PC-9 (cell line): Measurements from ENCODE around the gene SH3PXD2A. TPM values are rescaled to one million over a fixed set of nuclear protein-coding genes. Genes with fewer than 3 reads are reported as not detected.
A peak's percentile ranks its signal among the peaks of the same experiment; 100 is the strongest.

Experiments
- BruUV-seq: library from RNA; stranded (reverse); fragments of 400-500 nt; replicated peaks from 2 replicates; lab custom pipeline; 2021; lab: Mats Ljungman, UMichigan
- CTCF ChIA-PET: fragments of 300-600 bp; sonication (Branson Sonifier 250); formaldehyde crosslinking; loops from one replicate; lab custom pipeline; 2022; ENCODE audit warnings: antibody characterized with exemption; lab: Charles Lee
- POLR2A ChIA-PET: fragments of 300-600 bp; sonication (Branson Sonifier 250); formaldehyde crosslinking; loops from one replicate; lab custom pipeline; 2022; ENCODE audit warnings: antibody characterized with exemption; ENCODE audit not compliant: unreplicated experiment; lab: Charles Lee
- DNase-seq, 2 experiments: peaks; one replicate each; pipeline versions ENCODE4 v3.0.0 to v3.0.0-alpha.2; 2015 to 2022; ENCODE audit warnings: mixed read lengths in 1 of 2
- H2AFZ ChIP-seq: fragments of 200-600 bp; sonication (generic); 2 replicates; pipeline ENCODE4 v1.8.1; 2017; ENCODE audit warnings: antibody characterized with exemption
- H3F3A ChIP-seq: fragments of 200-600 bp; sonication (generic); 2 replicates; pipeline ENCODE4 v1.8.1; 2017; ENCODE audit warnings: antibody characterized with exemption, mild to moderate bottlenecking, low read depth; ENCODE audit not compliant: insufficient read depth
- H3K27ac ChIP-seq: fragments of 200-600 bp; sonication (generic); 2 replicates; pipeline ENCODE4 v1.6.1; 2016; ENCODE audit warnings: mixed run types
- H3K27me3 ChIP-seq: fragments of 200-600 bp; sonication (generic); 2 replicates; pipeline ENCODE4 v1.6.1; 2016; ENCODE audit warnings: low read depth, mixed run types; ENCODE audit not compliant: insufficient read depth
- H3K36me3 ChIP-seq: fragments of 200-600 bp; sonication (generic); 2 replicates; pipeline ENCODE4 v1.6.1; 2016; ENCODE audit warnings: low read depth, mixed run types
- H3K4me1 ChIP-seq: fragments of 200-600 bp; sonication (generic); replicated peaks from 2 replicates; pipeline ENCODE4 v1.6.1; 2016; ENCODE audit warnings: mixed run types; ENCODE audit not compliant: insufficient read depth
- H3K4me2 ChIP-seq: fragments of 200-600 bp; sonication (generic); 2 replicates; pipeline ENCODE4 v1.6.1; 2017; ENCODE audit warnings: mixed run types
- H3K4me3 ChIP-seq: fragments of 200-600 bp; sonication (generic); 2 replicates; pipeline ENCODE4 v1.6.1; 2016; ENCODE audit warnings: mixed run types
- H3K79me2 ChIP-seq: fragments of 200-600 bp; sonication (generic); 2 replicates; pipeline ENCODE4 v1.6.1; 2017; ENCODE audit warnings: low read depth, mixed run types
- H3K9me2 ChIP-seq: fragments of 200-600 bp; sonication (generic); 2 replicates; pipeline ENCODE4 v1.8.1; 2017; ENCODE audit warnings: mild to moderate bottlenecking; ENCODE audit not compliant: insufficient read depth
- H3K9me3 ChIP-seq: fragments of 200-600 bp; sonication (generic); 2 replicates; pipeline ENCODE4 v1.8.1; 2016; ENCODE audit warnings: low read depth; ENCODE audit not compliant: insufficient read depth
- H4K20me1 ChIP-seq: fragments of 200-600 bp; sonication (generic); 2 replicates; pipeline ENCODE4 v1.8.1; 2017; ENCODE audit not compliant: insufficient read depth
- CTCF ChIP-seq: fragments of 200-600 bp; sonication (generic); conservative IDR thresholded peaks from 2 replicates; pipeline ENCODE4 v1.6.1; 2017; ENCODE audit warnings: mixed run types, antibody characterized with exemption, mild to moderate bottlenecking, moderate library complexity
- EZH2 ChIP-seq: fragments of 200-600 bp; sonication (generic); IDR thresholded peaks from 2 replicates; pipeline ENCODE4 v1.8.0; 2017; ENCODE audit warnings: antibody characterized with exemption, low read depth
- intact Hi-C: fragments of 100-400 bp; cut with micrococcal nuclease; formaldehyde crosslinking; loops from one replicate; pipeline ENCODE4 v1.10.0; 2022; ENCODE audit not compliant: unreplicated experiment
- total RNA-seq: library from RNA; stranded (reverse); gene quantifications from 2 replicates; pipeline ENCODE4 v1.2.3, GENCODE V29; 2021

Gene SH3PXD2A
- total RNA-seq, 1 experiment from 2014 or later = 12.5 TPM

- intact Hi-C loops = loop anchor here (5.0 kb wide), 1 partner anchor 283 kb away; no protein-coding TSS in a partner anchor
- POLR2A ChIA-PET = no interaction called here
- Histone ChIP-seq H3K4me3 (no peak overlapping the region), H3K4me2 (no peak overlapping the region), H2AFZ (no peak overlapping the region), H3K9me2 (no peaks in the 10 kb centered on the region), H3K27me3 (no peaks in the 10 kb centered on the region), H3K9me3 (no peaks in the 10 kb centered on the region), H3F3A (peaks cover 14% of the 10 kb centered on the region; the same call in 1 of the 2 replicates), H3K36me3 (no peaks in the 10 kb centered on the region), H3K27ac (no peak overlapping the region), H3K4me1 (peaks cover 28% of the 10 kb centered on the region), H4K20me1 (no peaks in the 10 kb centered on the region), H3K79me2 (no peaks in the 10 kb centered on the region)
- BruUV-seq = no TSS peak
- no peak for DNase-seq
- TF ChIP-seq EZH2 (no peak), CTCF (no peak)
- CTCF ChIA-PET = no interaction called here
Observed at GRCh38 chr10:103699611-103700435, 155.6 kb downstream of the SH3PXD2A start.

DNA sequence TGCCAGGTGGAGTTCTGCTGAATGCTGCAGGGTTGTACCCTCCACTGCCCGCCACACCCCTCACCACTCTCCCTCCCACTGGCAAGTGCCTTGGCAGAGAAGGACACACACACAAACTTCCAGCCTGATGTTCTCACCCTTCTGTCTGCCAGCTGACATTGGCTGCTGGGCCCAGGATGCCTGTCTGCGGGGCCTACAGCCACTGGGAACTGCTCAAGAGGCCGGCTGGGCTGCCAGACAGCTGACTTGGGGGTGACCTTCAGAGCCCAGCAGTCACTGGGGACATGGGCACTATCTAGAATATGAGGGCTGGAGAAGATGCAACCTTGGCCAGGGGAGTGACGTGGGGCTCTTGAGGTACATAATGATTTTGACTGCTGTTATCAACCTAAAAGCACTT is 157.1 kb downstream of the SH3PXD2A start:
- Histone ChIP-seq H3K27ac (no peak overlapping the region), H3K4me1 (peaks cover 28% of the 10 kb centered on the region), H3K4me2 (no peak overlapping the region), H3K4me3 (no peak overlapping the region), H3F3A (peaks cover 14% of the 10 kb centered on the region; the same call in 1 of the 2 replicates), H3K27me3 (no peaks in the 10 kb centered on the region), H3K79me2 (no peaks in the 10 kb centered on the region), H3K9me2 (no peaks in the 10 kb centered on the region), H3K36me3 (no peaks in the 10 kb centered on the region), H2AFZ (no peak overlapping the region), H4K20me1 (no peaks in the 10 kb centered on the region), H3K9me3 (no peaks in the 10 kb centered on the region)
- CTCF ChIA-PET = no interaction called here
- no peak for DNase-seq
- POLR2A ChIA-PET = no interaction called here
- BruUV-seq = no TSS peak
- intact Hi-C loops = loop anchor here (5.0 kb wide), 1 partner anchor 281 kb away; no protein-coding TSS in a partner anchor
- TF ChIP-seq CTCF (no peak), EZH2 (no peak)

GRCh38 chr10:103697787-103698186 is 157.6 kb downstream of the SH3PXD2A start:
- BruUV-seq = no TSS peak
- no peak overlapping the region for H2AFZ ChIP-seq
- H3K9me3 ChIP-seq = no peaks in the 10 kb centered on the region
- ChIA-PET CTCF (no interaction called here), POLR2A (no interaction called here)
- peaks cover 28% of the 10 kb centered on the region for H3K4me1 ChIP-seq
- TF ChIP-seq EZH2 (no peak), CTCF (no peak)
- H4K20me1 ChIP-seq = no peaks in the 10 kb centered on the region
- no peaks in the 10 kb centered on the region for H3K36me3 ChIP-seq
- H3K4me2 ChIP-seq = no peak overlapping the region
- no peak for DNase-seq
- H3K27me3 ChIP-seq = no peaks in the 10 kb centered on the region
- peak overlapping the region; percentile 83 for H3K27ac ChIP-seq
- no peaks in the 10 kb centered on the region for H3K9me2 ChIP-seq
- H3K4me3 ChIP-seq = no peak overlapping the region
- intact Hi-C loops = loop anchor here (5.0 kb wide), 1 partner anchor 280 kb away; no protein-coding TSS in a partner anchor
- peaks cover 14% of the 10 kb centered on the region; the same call in 1 of the 2 replicates for H3F3A ChIP-seq
- H3K79me2 ChIP-seq = no peaks in the 10 kb centered on the region
